22Rv1 (cell line): ENCODE measurements around the gene VASP.

Experiments
- H3K27ac ChIP-seq: fragments of 450-650 bp; 2 replicates; pipeline ENCODE4 v1.5.1; 2017
- CTCF ChIP-seq: fragments of 450-650 bp; IDR thresholded peaks from 2 replicates; pipeline ENCODE4 v1.5.1; 2017; ENCODE audit warnings: mild to moderate bottlenecking
- ZFX ChIP-seq: fragments of 450-650 bp; IDR thresholded peaks from 2 replicates; pipeline ENCODE4 v1.6.1; 2017; ENCODE audit warnings: antibody characterized with exemption, borderline replicate concordance

VASP gene

GRCh38 chr19:45526971-45527370 lies 19.7 kb downstream of the VASP start:
- H3K27ac ChIP-seq, result peak overlapping the region; percentile 67
- no peak for TF ChIP-seq CTCF
- TF ChIP-seq ZFX, result no peak

- peak overlapping the region; percentile 67 for H3K27ac ChIP-seq
- TF ChIP-seq CTCF (no peak), ZFX (no peak)
Measured at GRCh38 chr19:45527731-45528130, 20.5 kb downstream of the VASP start.

- peak overlapping the region; percentile 67 for H3K27ac ChIP-seq
- TF ChIP-seq ZFX, result no peak
- no peak for TF ChIP-seq CTCF
Measured at GRCh38 chr19:45528149-45528743, 21.0 kb downstream of the VASP start.

- peak overlapping the region; percentile 67 for H3K27ac ChIP-seq
- TF ChIP-seq ZFX, result no peak
- peak; percentile 55 for TF ChIP-seq CTCF
Measured at GRCh38 chr19:45528744-45529419, 21.6 kb downstream of the VASP start.

- TF ChIP-seq ZFX, result no peak
- TF ChIP-seq CTCF, result no peak
- H3K27ac ChIP-seq, result no peak overlapping the region
Measured at GRCh38 chr19:45529420-45529785, 22.1 kb downstream of the VASP start.

- TF ChIP-seq ZFX (no peak), CTCF (no peak)
- H3K27ac ChIP-seq, result no peak overlapping the region
Measured at GRCh38 chr19:45531349-45531748, 24.1 kb downstream of the VASP start.

- TF ChIP-seq ZFX (no peak), CTCF (no peak)
Measured at GRCh38 chr19:45539459-45539858, 32.2 kb downstream of the VASP start.

More at GRCh38 chr19:45539459-45539858, 32.2 kb downstream of the VASP start:
- no peak overlapping the region for H3K27ac ChIP-seq
